ENCODE results near the gene TPD52L1.

- no peak for TF ChIP-seq EZH2phosphoT487 (IDR thresholded peaks at IDR 0.05; ENCODE audit: insufficient read depth, low read depth)
- TF ChIP-seq EZH2 (IDR thresholded peaks at IDR 0.05; ENCODE audit: insufficient read depth, poor library complexity, severe bottlenecking): no peak
These were observed 3.7 kb downstream of the TPD52L1 start for GRCh38 chr6:125157280-125157679.
